ENCODE data around the gene PTPRJ.
A peak's percentile ranks its signal among the peaks of the same experiment; 100 is the strongest.

Gene PTPRJ

DNA sequence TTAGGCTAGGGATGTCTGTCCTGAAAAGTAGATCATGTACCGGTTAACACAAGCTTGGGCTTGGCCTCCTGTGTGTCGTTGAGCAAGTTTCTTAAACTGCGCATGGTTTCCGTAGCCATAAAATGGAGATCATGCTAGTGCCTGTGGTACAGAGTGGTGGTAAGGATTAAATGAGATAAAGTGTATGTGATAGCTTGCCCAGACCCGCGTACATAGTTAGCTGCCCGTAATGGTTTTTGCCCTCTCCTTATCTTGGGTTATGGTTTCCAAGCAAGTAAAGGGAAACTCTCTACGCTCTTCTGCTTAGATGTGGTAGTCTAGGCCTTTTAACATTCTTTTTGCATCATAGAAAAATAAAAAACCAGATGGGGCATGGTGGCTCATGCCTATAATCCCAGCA, 11.0 kb upstream of the PTPRJ start:
- DNase-seq (ENCODE audit: low read depth) = no peak
- H3K4me3 ChIP-seq (ENCODE audit: low read depth, low read length) = no peak overlapping the region
- TF ChIP-seq, protein P1, sequence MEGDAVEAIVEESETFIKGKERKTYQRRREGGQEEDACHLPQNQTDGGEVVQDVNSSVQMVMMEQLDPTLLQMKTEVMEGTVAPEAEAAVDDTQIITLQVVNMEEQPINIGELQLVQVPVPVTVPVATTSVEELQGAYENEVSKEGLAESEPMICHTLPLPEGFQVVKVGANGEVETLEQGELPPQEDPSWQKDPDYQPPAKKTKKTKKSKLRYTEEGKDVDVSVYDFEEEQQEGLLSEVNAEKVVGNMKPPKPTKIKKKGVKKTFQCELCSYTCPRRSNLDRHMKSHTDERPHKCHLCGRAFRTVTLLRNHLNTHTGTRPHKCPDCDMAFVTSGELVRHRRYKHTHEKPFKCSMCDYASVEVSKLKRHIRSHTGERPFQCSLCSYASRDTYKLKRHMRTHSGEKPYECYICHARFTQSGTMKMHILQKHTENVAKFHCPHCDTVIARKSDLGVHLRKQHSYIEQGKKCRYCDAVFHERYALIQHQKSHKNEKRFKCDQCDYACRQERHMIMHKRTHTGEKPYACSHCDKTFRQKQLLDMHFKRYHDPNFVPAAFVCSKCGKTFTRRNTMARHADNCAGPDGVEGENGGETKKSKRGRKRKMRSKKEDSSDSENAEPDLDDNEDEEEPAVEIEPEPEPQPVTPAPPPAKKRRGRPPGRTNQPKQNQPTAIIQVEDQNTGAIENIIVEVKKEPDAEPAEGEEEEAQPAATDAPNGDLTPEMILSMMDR (IDR thresholded peaks at IDR 0.05; ENCODE audit: low read depth, low read length) = no peak
- no peak for TF ChIP-seq MYC (IDR thresholded peaks at IDR 0.05; ENCODE audit: low read depth, low read length)
- TF ChIP-seq POLR2A (IDR thresholded peaks at IDR 0.05; ENCODE audit: extremely low read depth, insufficient read length) = no peak
- TF ChIP-seq, protein P2, sequence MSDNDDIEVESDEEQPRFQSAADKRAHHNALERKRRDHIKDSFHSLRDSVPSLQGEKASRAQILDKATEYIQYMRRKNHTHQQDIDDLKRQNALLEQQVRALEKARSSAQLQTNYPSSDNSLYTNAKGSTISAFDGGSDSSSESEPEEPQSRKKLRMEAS (IDR thresholded peaks at IDR 0.05; ENCODE audit: low read depth, low read length) = no peak

DNA sequence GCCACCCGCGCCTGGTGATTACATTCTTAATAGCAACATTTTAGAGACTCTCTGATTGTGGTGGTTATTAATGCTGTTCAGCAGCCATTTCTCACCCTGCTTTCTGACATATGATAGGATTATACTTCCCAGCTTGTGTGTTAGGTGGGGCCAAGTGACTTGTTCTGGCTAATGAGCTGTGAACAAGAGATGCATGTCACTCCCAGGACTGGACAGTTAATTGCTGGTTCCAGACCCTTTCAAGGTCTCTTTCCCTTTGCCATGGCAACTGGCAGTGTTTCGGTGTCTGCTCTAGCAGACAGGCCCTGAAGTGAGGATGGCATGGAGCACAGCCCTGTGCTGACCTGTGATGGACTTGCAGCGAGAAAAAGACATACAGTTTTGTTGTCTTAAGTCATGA, 8.9 kb upstream of the PTPRJ start:
- TF ChIP-seq MYC (IDR thresholded peaks at IDR 0.05; ENCODE audit: low read depth, low read length) (no peak), POLR2A (IDR thresholded peaks at IDR 0.05; ENCODE audit: extremely low read depth, insufficient read length) (no peak)
- TF ChIP-seq, protein P2 (IDR thresholded peaks at IDR 0.05; ENCODE audit: low read depth, low read length) = no peak
- TF ChIP-seq, protein P1 (IDR thresholded peaks at IDR 0.05; ENCODE audit: low read depth, low read length) = no peak
- DNase-seq (ENCODE audit: low read depth) = no peak
- no peak overlapping the region for H3K4me3 ChIP-seq (ENCODE audit: low read depth, low read length)

DNA sequence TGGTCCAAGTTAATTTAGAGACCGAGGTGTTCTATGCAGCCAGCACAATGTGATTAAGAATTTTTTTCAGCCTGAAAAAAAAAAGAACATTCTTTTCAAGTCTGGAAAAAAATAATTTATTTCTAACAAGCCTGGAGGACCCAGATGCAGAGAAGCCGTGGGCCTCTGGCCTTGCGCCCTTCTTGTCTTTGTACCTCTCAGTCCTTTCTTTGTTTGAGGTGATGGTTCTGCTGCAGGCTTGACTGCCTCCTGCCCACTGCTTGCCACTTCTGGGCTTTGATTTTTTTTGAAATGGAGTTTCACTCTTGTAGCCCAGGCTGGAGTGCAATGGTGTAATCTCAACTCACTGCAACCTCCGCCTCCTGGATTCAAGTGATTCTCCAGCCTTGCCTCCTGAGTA, 7.2 kb upstream of the PTPRJ start:
- no peak for TF ChIP-seq MYC (IDR thresholded peaks at IDR 0.05; ENCODE audit: low read depth, low read length)
- TF ChIP-seq, protein P2 (IDR thresholded peaks at IDR 0.05; ENCODE audit: low read depth, low read length) = no peak
- TF ChIP-seq, protein P1 (IDR thresholded peaks at IDR 0.05; ENCODE audit: low read depth, low read length) = no peak
- no peak for TF ChIP-seq POLR2A (IDR thresholded peaks at IDR 0.05; ENCODE audit: extremely low read depth, insufficient read length)
- no peak for DNase-seq (ENCODE audit: low read depth)
- no peak overlapping the region for H3K4me3 ChIP-seq (ENCODE audit: low read depth, low read length)

DNA sequence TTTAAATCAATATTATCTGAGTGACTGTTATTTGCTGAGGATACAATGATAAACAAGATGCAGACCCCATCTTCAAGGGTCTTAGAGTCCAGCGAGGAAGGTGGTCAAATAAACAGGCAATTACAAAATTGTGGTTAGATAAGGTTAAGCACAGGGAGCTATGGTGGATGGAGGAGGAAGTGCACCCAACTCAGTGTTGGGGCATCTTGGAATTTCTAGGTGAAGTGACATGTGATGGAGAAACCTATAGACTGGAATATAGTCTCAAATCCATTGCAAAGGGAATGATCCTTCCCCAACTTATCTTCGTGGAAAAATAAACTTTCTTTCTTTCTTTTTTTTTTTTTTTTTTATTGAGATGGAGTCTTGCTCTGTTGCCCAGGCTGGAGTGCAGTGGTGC, 3.4 kb upstream of the PTPRJ start:
- no peak for DNase-seq (ENCODE audit: low read depth)
- TF ChIP-seq, protein P1 (IDR thresholded peaks at IDR 0.05; ENCODE audit: low read depth, low read length) = no peak
- TF ChIP-seq, protein P2 (IDR thresholded peaks at IDR 0.05; ENCODE audit: low read depth, low read length) = no peak
- TF ChIP-seq MYC (IDR thresholded peaks at IDR 0.05; ENCODE audit: low read depth, low read length) (no peak), POLR2A (IDR thresholded peaks at IDR 0.05; ENCODE audit: extremely low read depth, insufficient read length) (no peak)
- H3K4me3 ChIP-seq (ENCODE audit: low read depth, low read length) = no peak overlapping the region

DNA sequence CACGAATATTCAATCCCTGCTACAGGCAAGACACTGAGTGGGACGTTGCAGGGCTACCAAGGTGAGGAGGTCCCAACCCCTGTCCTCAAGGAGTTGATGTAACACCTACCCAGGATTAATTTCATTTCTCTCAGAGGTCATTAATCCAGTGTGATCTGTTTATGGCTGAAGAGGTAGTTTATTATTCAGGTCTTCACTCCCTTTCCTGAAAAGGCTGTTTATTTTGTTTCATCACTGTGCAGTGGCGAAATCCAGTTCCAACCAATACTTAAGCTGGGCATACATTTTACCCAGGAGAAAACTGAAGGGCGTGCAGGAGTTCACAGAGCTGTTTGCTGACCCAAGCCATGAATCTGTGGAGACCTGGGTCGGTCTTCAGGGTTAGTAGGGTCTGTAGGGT, 2.7 kb upstream of the PTPRJ start:
- H3K4me3 ChIP-seq (ENCODE audit: low read depth, low read length) = no peak overlapping the region
- TF ChIP-seq, protein P2 (IDR thresholded peaks at IDR 0.05; ENCODE audit: low read depth, low read length) = no peak
- no peak for TF ChIP-seq MYC (IDR thresholded peaks at IDR 0.05; ENCODE audit: low read depth, low read length)
- TF ChIP-seq, protein P1 (IDR thresholded peaks at IDR 0.05; ENCODE audit: low read depth, low read length) = no peak
- no peak for TF ChIP-seq POLR2A (IDR thresholded peaks at IDR 0.05; ENCODE audit: extremely low read depth, insufficient read length)

More for the DNA sequence above, 2.7 kb upstream of the PTPRJ start:
- DNase-seq (ENCODE audit: low read depth) = peak; percentile 68
